Measurements from ENCODE around the gene ASB6. TPM values are rescaled to one million over a fixed set of nuclear protein-coding genes. Genes with fewer than 3 reads are reported as not detected.

ASB6 gene
- total RNA-seq, 1 experiment from 2014 or later = 20.0 TPM

GRCh38 chr9:129655696-129656095, 13.7 kb upstream of the ASB6 start:
- ChIA-PET POLR2A (no interaction called here), CTCF (interaction anchor here (1.0 to 2.4 kb wide), 4 partner anchors 13 to 86 kb away, joined by 3 to 10 read pairs (median 4); partner anchors contain the start of gene ASB6)
- ATAC-seq = no peak
- Mint-ChIP-seq H3K27me3 (ENCODE audit: low read depth) (no peaks in the 10 kb centered on the region; the same call in 1 of the 2 replicates), H3K9me3 (no peaks in the 10 kb centered on the region), H3K36me3 (no peaks in the 10 kb centered on the region), H3K27ac (no peak overlapping the region), H3K4me1 (no peaks in the 10 kb centered on the region), H3K4me3 (no peak overlapping the region)
- no peak for TF ChIP-seq ZNF425 (CRISPR knock-in tag; conservative IDR thresholded peaks at IDR 0.05)
- no peak for TF ChIP-seq ZNF512 (CRISPR knock-in tag; IDR thresholded peaks at IDR 0.05; ENCODE audit: borderline replicate concordance)
- no peak for TF ChIP-seq ATF6 (CRISPR knock-in tag; IDR thresholded peaks at IDR 0.05)
- no peak for TF ChIP-seq JUN (CRISPR knock-in tag; IDR thresholded peaks at IDR 0.05)
- no peak for TF ChIP-seq ATF1 (CRISPR knock-in tag; IDR thresholded peaks at IDR 0.05)
- TF ChIP-seq, protein P1, sequence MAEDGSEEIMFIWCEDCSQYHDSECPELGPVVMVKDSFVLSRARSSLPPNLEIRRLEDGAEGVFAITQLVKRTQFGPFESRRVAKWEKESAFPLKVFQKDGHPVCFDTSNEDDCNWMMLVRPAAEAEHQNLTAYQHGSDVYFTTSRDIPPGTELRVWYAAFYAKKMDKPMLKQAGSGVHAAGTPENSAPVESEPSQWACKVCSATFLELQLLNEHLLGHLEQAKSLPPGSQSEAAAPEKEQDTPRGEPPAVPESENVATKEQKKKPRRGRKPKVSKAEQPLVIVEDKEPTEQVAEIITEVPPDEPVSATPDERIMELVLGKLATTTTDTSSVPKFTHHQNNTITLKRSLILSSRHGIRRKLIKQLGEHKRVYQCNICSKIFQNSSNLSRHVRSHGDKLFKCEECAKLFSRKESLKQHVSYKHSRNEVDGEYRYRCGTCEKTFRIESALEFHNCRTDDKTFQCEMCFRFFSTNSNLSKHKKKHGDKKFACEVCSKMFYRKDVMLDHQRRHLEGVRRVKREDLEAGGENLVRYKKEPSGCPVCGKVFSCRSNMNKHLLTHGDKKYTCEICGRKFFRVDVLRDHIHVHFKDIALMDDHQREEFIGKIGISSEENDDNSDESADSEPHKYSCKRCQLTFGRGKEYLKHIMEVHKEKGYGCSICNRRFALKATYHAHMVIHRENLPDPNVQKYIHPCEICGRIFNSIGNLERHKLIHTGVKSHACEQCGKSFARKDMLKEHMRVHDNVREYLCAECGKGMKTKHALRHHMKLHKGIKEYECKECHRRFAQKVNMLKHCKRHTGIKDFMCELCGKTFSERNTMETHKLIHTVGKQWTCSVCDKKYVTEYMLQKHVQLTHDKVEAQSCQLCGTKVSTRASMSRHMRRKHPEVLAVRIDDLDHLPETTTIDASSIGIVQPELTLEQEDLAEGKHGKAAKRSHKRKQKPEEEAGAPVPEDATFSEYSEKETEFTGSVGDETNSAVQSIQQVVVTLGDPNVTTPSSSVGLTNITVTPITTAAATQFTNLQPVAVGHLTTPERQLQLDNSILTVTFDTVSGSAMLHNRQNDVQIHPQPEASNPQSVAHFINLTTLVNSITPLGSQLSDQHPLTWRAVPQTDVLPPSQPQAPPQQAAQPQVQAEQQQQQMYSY (CRISPR knock-in tag; IDR thresholded peaks at IDR 0.05) = no peak
- no peak for DNase-seq (ENCODE audit: low spot score)

GRCh38 chr9:129655154-129655553, 13.2 kb upstream of the ASB6 start:
- TF ChIP-seq CREM (CRISPR knock-in tag; IDR thresholded peaks at IDR 0.05) = no peak
- no peak for TF ChIP-seq MXD4 (CRISPR knock-in tag; IDR thresholded peaks at IDR 0.05; ENCODE audit: borderline replicate concordance)
- TF ChIP-seq ZNF317 (CRISPR knock-in tag; IDR thresholded peaks at IDR 0.05; ENCODE audit: borderline replicate concordance, low read depth) = no peak
- no peak for TF ChIP-seq ZMAT4 (CRISPR knock-in tag; IDR thresholded peaks at IDR 0.05)
- TF ChIP-seq RORB (CRISPR knock-in tag; IDR thresholded peaks at IDR 0.05) = no peak
- TF ChIP-seq, protein P2, sequence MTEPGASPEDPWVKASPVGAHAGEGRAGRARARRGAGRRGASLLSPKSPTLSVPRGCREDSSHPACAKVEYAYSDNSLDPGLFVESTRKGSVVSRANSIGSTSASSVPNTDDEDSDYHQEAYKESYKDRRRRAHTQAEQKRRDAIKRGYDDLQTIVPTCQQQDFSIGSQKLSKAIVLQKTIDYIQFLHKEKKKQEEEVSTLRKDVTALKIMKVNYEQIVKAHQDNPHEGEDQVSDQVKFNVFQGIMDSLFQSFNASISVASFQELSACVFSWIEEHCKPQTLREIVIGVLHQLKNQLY (CRISPR knock-in tag; IDR thresholded peaks at IDR 0.05) = no peak
- no peak for TF ChIP-seq TEAD4 (CRISPR knock-in tag; IDR thresholded peaks at IDR 0.05)
- no peak for TF ChIP-seq TP53 (CRISPR knock-in tag; IDR thresholded peaks at IDR 0.05)
- TF ChIP-seq NFYB (CRISPR knock-in tag; conservative IDR thresholded peaks at IDR 0.05; ENCODE audit: low read depth) = no peak
- Mint-ChIP-seq H3K9me3 (no peaks in the 10 kb centered on the region), H3K4me1 (no peaks in the 10 kb centered on the region), H3K27me3 (ENCODE audit: low read depth) (no peaks in the 10 kb centered on the region; the same call in 1 of the 2 replicates), H3K27ac (no peak overlapping the region), H3K4me3 (no peak overlapping the region), H3K36me3 (no peaks in the 10 kb centered on the region)
- DNase-seq (ENCODE audit: low spot score) = no peak
- POLR2A ChIA-PET = no interaction called here
- ATAC-seq = no peak
- CTCF ChIA-PET = interaction anchor here (2.4 kb wide), 1 partner anchor 13 kb away, joined by 10 read pairs; the partner anchor contains the start of gene ASB6
